PC-3 (cell line): ENCODE measurements around the gene FASTK. TPM values are rescaled to one million over a fixed set of nuclear protein-coding genes. Genes with fewer than 3 reads are reported as not detected.

Experiments
- ATAC-seq: fragments of 200-7000 bp; cut with Tn5 transposase; 2 replicates; pipeline ENCODE4 v1.9.1; 2020; ENCODE audit warnings: mild to moderate bottlenecking, moderate library complexity
- BruUV-seq: library from RNA; stranded (reverse); fragments of 400-500 nt; replicated peaks from 2 replicates; lab custom pipeline; 2021; lab: Mats Ljungman, UMichigan
- CTCF ChIA-PET: fragments of 300-600 bp; sonication (Branson Sonifier 250); formaldehyde crosslinking; loops from one replicate; lab custom pipeline; 2022; ENCODE audit warnings: antibody characterized with exemption; lab: Charles Lee
- POLR2A ChIA-PET: fragments of 300-600 bp; sonication (Branson Sonifier 250); formaldehyde crosslinking; loops from one replicate; lab custom pipeline; 2022; ENCODE audit warnings: antibody characterized with exemption; ENCODE audit not compliant: unreplicated experiment; lab: Charles Lee
- DNase-seq: peaks from one replicate; pipeline ENCODE4 v3.0.0-alpha.2; 2015
- H2AFZ ChIP-seq: fragments of 300-600 bp; sonication (generic); 2 replicates; pipeline ENCODE4 v1.6.0; 2016; ENCODE audit warnings: antibody characterized with exemption, low read length
- H3F3A ChIP-seq: fragments of 300-600 bp; sonication (generic); one replicate; pipeline ENCODE4 v1.6.0; 2017; ENCODE audit warnings: antibody characterized with exemption, low read length, control low read depth, mild to moderate bottlenecking; ENCODE audit not compliant: unreplicated experiment
- H3K27ac ChIP-seq: fragments of 300-600 bp; sonication (generic); 2 replicates; pipeline ENCODE4 v1.5.1; 2016; ENCODE audit warnings: mild to moderate bottlenecking, low read length
- H3K27me3 ChIP-seq: fragments of 300-600 bp; sonication (generic); 2 replicates; pipeline ENCODE4 v1.6.1; 2016; ENCODE audit warnings: low read length, mixed read lengths
- H3K36me3 ChIP-seq: fragments of 300-600 bp; sonication (generic); 2 replicates; pipeline ENCODE4 v1.6.1; 2016; ENCODE audit warnings: low read depth, mixed run types, low read length, mixed read lengths
- H3K4me1 ChIP-seq: fragments of 300-600 bp; sonication (generic); 2 replicates; pipeline ENCODE4 v1.5.1; 2016; ENCODE audit warnings: low read length; ENCODE audit not compliant: insufficient read depth
- H3K4me2 ChIP-seq: fragments of 300-600 bp; sonication (generic); 2 replicates; pipeline ENCODE4 v1.6.0; 2016; ENCODE audit warnings: low read length
- H3K4me3 ChIP-seq: fragments of 300-600 bp; sonication (generic); 2 replicates; pipeline ENCODE4 v1.5.1; 2016; ENCODE audit warnings: mild to moderate bottlenecking, low read length, mixed read lengths
- H3K79me2 ChIP-seq: fragments of 300-600 bp; sonication (generic); 2 replicates; pipeline ENCODE4 v1.6.1; 2017; ENCODE audit warnings: low read length, mixed read lengths
- H3K9ac ChIP-seq: fragments of 300-600 bp; sonication (generic); 2 replicates; pipeline ENCODE4 v1.6.0; 2016; ENCODE audit warnings: mild to moderate bottlenecking, low read length
- H3K9me2 ChIP-seq: fragments of 300-600 bp; sonication (generic); replicated peaks from 2 replicates; pipeline ENCODE4 v1.6.1; 2016; ENCODE audit warnings: mixed run types, low read length, mixed read lengths
- H3K9me3 ChIP-seq: fragments of 300-600 bp; sonication (generic); 2 replicates; pipeline ENCODE4 v1.6.1; 2016; ENCODE audit warnings: low read length, mixed read lengths
- H4K20me1 ChIP-seq: fragments of 300-600 bp; sonication (generic); 2 replicates; pipeline ENCODE4 v1.6.1; 2016; ENCODE audit warnings: low read length, mixed read lengths
- CTCF ChIP-seq: fragments of 300-600 bp; sonication (generic); conservative IDR thresholded peaks from 2 replicates; pipeline ENCODE4 v1.5.1; 2017; ENCODE audit warnings: antibody characterized with exemption, low read depth, mild to moderate bottlenecking, low read length
- EZH2 ChIP-seq: fragments of 300-600 bp; sonication (generic); IDR thresholded peaks from one replicate; pipeline ENCODE4 v1.6.1; 2017; ENCODE audit warnings: antibody characterized with exemption, mild to moderate bottlenecking, low read length; ENCODE audit not compliant: unreplicated experiment
- EZH2phosphoT487 ChIP-seq: fragments of 300-600 bp; sonication (generic); IDR thresholded peaks from 2 replicates; pipeline ENCODE4 v1.6.1; 2018; ENCODE audit warnings: mild to moderate bottlenecking, antibody characterized with exemption, low read length, borderline replicate concordance
- intact Hi-C: fragments of 100-400 bp; cut with micrococcal nuclease; formaldehyde crosslinking; loops from 2 replicates; pipeline ENCODE4 v1.9.0; 2023
- total RNA-seq: library from RNA; depleted of rRNA; stranded (reverse); fragments of >200 nt; gene quantifications from 2 replicates; pipeline ENCODE4 v1.2.3, GENCODE V29; 2014

Gene FASTK
- total RNA-seq, 1 experiment from 2014 or later, result 163 TPM

DNA sequence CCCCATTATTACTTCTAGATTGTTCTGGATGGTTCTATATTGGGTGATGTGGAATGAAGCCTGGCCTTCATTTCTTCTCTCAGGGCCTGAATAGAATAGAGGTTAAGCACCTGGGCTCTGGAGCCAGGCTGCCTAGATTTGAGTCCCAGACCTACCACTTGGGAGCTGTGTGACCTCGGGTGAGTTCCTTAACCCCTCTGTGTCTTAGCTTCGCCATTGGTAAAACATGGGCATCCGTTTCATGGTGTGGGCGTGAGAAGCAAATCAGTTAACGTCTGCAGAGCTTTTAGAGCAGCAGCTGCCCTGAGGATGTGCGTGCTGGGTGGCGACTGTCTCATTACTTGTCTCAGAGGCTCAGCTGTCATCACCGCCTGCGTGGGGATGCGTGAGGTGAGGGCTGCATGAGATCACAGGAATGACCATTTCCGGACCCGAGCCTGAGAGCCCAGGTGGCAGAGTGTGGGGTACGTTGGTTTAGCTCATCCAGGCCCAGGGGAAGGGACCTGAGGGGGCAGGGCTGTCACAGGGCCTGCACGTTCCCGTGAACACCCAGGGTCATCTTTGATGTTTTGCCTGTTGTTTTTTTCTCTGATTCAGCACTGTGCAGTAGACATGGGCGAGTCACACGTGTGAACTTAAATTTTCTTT, 15.3 kb upstream of the FASTK start:
- H3K27ac ChIP-seq, result no peak overlapping the region
- H3K4me2 ChIP-seq, result no peak overlapping the region
- H3K27me3 ChIP-seq, result no peaks in the 10 kb centered on the region
- ATAC-seq (no peak), DNase-seq (no peak)
- no peak overlapping the region for H3K9ac ChIP-seq
- no peaks in the 10 kb centered on the region for H3K4me1 ChIP-seq
- peaks cover 30% of the 10 kb centered on the region for H4K20me1 ChIP-seq
- H3K9me2 ChIP-seq, result no peaks in the 10 kb centered on the region
- POLR2A ChIA-PET, result no interaction called here
- no peaks in the 10 kb centered on the region for H3F3A ChIP-seq
- H3K9me3 ChIP-seq, result no peaks in the 10 kb centered on the region
- no peak overlapping the region for H3K4me3 ChIP-seq
- no TSS peak for BruUV-seq
- no peak overlapping the region for H2AFZ ChIP-seq
- intact Hi-C loops, result no loop called here
- TF ChIP-seq EZH2, result no peak
- no peak for TF ChIP-seq EZH2phosphoT487
- TF ChIP-seq CTCF, result no peak
- H3K36me3 ChIP-seq, result no peaks in the 10 kb centered on the region; the same call in 1 of the 2 replicates
- CTCF ChIA-PET, result no interaction called here
- H3K79me2 ChIP-seq, result peaks cover 93% of the 10 kb centered on the region

GRCh38 chr7:151095123-151095797, 14.7 kb upstream of the FASTK start:
- BruUV-seq, result no TSS peak
- Histone ChIP-seq H3K4me2 (no peak overlapping the region), H3K79me2 (peaks cover 94% of the 10 kb centered on the region), H3K9me2 (no peaks in the 10 kb centered on the region), H2AFZ (no peak overlapping the region), H3F3A (no peaks in the 10 kb centered on the region), H3K36me3 (no peaks in the 10 kb centered on the region; the same call in 1 of the 2 replicates), H3K9ac (no peak overlapping the region), H3K27ac (no peak overlapping the region), H3K4me1 (no peaks in the 10 kb centered on the region), H3K9me3 (no peaks in the 10 kb centered on the region), H3K27me3 (no peaks in the 10 kb centered on the region), H4K20me1 (peaks cover 31% of the 10 kb centered on the region), H3K4me3 (no peak overlapping the region)
- ATAC-seq, result peak; percentile 42
- CTCF ChIA-PET, result no interaction called here
- no peak for DNase-seq
- intact Hi-C loops, result no loop called here
- TF ChIP-seq EZH2phosphoT487 (no peak), EZH2 (no peak), CTCF (no peak)
- POLR2A ChIA-PET, result no interaction called here

DNA sequence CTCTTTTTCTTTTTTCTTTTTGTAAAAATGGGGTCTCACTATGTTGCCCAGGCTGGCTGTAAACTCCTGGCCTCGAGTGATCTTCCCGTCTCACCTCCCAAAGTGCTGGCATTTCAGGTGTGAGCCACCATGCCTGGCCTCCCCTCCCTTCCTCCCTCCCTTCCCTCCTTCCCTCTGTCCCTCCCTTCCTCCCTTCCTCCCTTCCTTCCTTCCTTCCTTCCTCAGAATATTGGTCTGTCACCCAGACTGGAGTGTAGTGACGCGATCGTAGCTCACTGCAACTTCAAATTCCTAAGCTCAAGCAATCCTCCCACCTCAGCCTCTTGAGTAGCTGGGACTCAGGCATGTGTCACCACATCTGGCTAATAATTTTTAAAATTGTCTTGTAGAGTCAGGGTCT, 14.1 kb upstream of the FASTK start:
- DNase-seq, result no peak
- Histone ChIP-seq H3K27ac (no peak overlapping the region), H3K9me3 (no peaks in the 10 kb centered on the region), H3K9ac (no peak overlapping the region), H2AFZ (no peak overlapping the region), H3K4me1 (peaks cover 3% of the 10 kb centered on the region; the same call in 1 of the 2 replicates), H3K27me3 (no peaks in the 10 kb centered on the region), H4K20me1 (peaks cover 31% of the 10 kb centered on the region), H3F3A (no peaks in the 10 kb centered on the region), H3K4me2 (no peak overlapping the region), H3K79me2 (peaks cover 94% of the 10 kb centered on the region), H3K4me3 (no peak overlapping the region), H3K9me2 (no peaks in the 10 kb centered on the region), H3K36me3 (no peaks in the 10 kb centered on the region; the same call in 1 of the 2 replicates)
- TF ChIP-seq CTCF (no peak), EZH2phosphoT487 (no peak)
- peak; percentile 71 for ATAC-seq
- POLR2A ChIA-PET, result no interaction called here
- CTCF ChIA-PET, result no interaction called here
- intact Hi-C loops, result no loop called here
- BruUV-seq, result no TSS peak
